ENCODE measurements around the gene SYNJ2.

SYNJ2 gene

GRCh38 chr6:157999168-158000051, 17.7 kb downstream of the SYNJ2 start:
- Histone ChIP-seq H3K4me3 (ENCODE audit: low read length) (no peak overlapping the region), H3K27ac (ENCODE audit: low read depth, low read length) (peak overlapping the region; percentile 6), H3K4me1 (ENCODE audit: control insufficient read depth, insufficient read depth, low read length) (peaks cover 45% of the 10 kb centered on the region), H3K27me3 (ENCODE audit: control insufficient read depth, insufficient read depth, low read length) (no peaks in the 10 kb centered on the region), H3K36me3 (ENCODE audit: control insufficient read depth, insufficient read depth, low read length) (no peaks in the 10 kb centered on the region), H3K9ac (ENCODE audit: low read length) (no peak overlapping the region)

GRCh38 chr6:158000530-158001307, 19.1 kb downstream of the SYNJ2 start:
- peak overlapping the region; percentile 40 for H3K27ac ChIP-seq (ENCODE audit: low read depth, low read length)
- H3K36me3 ChIP-seq (ENCODE audit: control insufficient read depth, insufficient read depth, low read length), result no peaks in the 10 kb centered on the region
- H3K27me3 ChIP-seq (ENCODE audit: control insufficient read depth, insufficient read depth, low read length), result no peaks in the 10 kb centered on the region
- H3K4me1 ChIP-seq (ENCODE audit: control insufficient read depth, insufficient read depth, low read length), result peaks cover 45% of the 10 kb centered on the region
- H3K4me3 ChIP-seq (ENCODE audit: low read length), result no peak overlapping the region
- H3K9ac ChIP-seq (ENCODE audit: low read length), result no peak overlapping the region

- Histone ChIP-seq H3K9ac (ENCODE audit: low read length) (no peak overlapping the region), H3K27me3 (ENCODE audit: control insufficient read depth, insufficient read depth, low read length) (no peaks in the 10 kb centered on the region), H3K36me3 (ENCODE audit: control insufficient read depth, insufficient read depth, low read length) (no peaks in the 10 kb centered on the region), H3K4me3 (ENCODE audit: low read length) (peak overlapping the region; percentile 40), H3K4me1 (ENCODE audit: control insufficient read depth, insufficient read depth, low read length) (peaks cover 45% of the 10 kb centered on the region), H3K27ac (ENCODE audit: low read depth, low read length) (peak overlapping the region; percentile 90)
Observed at GRCh38 chr6:158002249-158002950, 20.7 kb downstream of the SYNJ2 start.

- no peak overlapping the region for H3K9ac ChIP-seq (ENCODE audit: low read length)
- no peaks in the 10 kb centered on the region for H3K36me3 ChIP-seq (ENCODE audit: control insufficient read depth, insufficient read depth, low read length)
- peaks cover 47% of the 10 kb centered on the region for H3K4me1 ChIP-seq (ENCODE audit: control insufficient read depth, insufficient read depth, low read length)
- peak overlapping the region; percentile 40 for H3K4me3 ChIP-seq (ENCODE audit: low read length)
- no peaks in the 10 kb centered on the region for H3K27me3 ChIP-seq (ENCODE audit: control insufficient read depth, insufficient read depth, low read length)
- H3K27ac ChIP-seq (ENCODE audit: low read depth, low read length), result peak overlapping the region; percentile 90
Observed at GRCh38 chr6:158002951-158003853, 21.5 kb downstream of the SYNJ2 start.

GRCh38 chr6:158003910-158004700, 22.4 kb downstream of the SYNJ2 start:
- H3K4me3 ChIP-seq (ENCODE audit: low read length), result peak overlapping the region; percentile 29
- no peaks in the 10 kb centered on the region for H3K27me3 ChIP-seq (ENCODE audit: control insufficient read depth, insufficient read depth, low read length)
- H3K36me3 ChIP-seq (ENCODE audit: control insufficient read depth, insufficient read depth, low read length), result no peaks in the 10 kb centered on the region
- peaks cover 46% of the 10 kb centered on the region for H3K4me1 ChIP-seq (ENCODE audit: control insufficient read depth, insufficient read depth, low read length)
- no peak overlapping the region for H3K9ac ChIP-seq (ENCODE audit: low read length)
- peak overlapping the region; percentile 90 for H3K27ac ChIP-seq (ENCODE audit: low read depth, low read length)

- no peak overlapping the region for H3K4me3 ChIP-seq (ENCODE audit: low read length)
- peak overlapping the region; percentile 90 for H3K27ac ChIP-seq (ENCODE audit: low read depth, low read length)
- H3K9ac ChIP-seq (ENCODE audit: low read length), result no peak overlapping the region
- no peaks in the 10 kb centered on the region for H3K27me3 ChIP-seq (ENCODE audit: control insufficient read depth, insufficient read depth, low read length)
- no peaks in the 10 kb centered on the region for H3K36me3 ChIP-seq (ENCODE audit: control insufficient read depth, insufficient read depth, low read length)
- peaks cover 44% of the 10 kb centered on the region for H3K4me1 ChIP-seq (ENCODE audit: control insufficient read depth, insufficient read depth, low read length)
Observed at GRCh38 chr6:158004701-158005095, 23.0 kb downstream of the SYNJ2 start.

GRCh38 chr6:158005626-158006180, 24.0 kb downstream of the SYNJ2 start:
- H3K4me1 ChIP-seq (ENCODE audit: control insufficient read depth, insufficient read depth, low read length), result peaks cover 39% of the 10 kb centered on the region
- no peak overlapping the region for H3K27ac ChIP-seq (ENCODE audit: low read depth, low read length)

GRCh38 chr6:158006331-158006730, 24.7 kb downstream of the SYNJ2 start:
- no peak overlapping the region for H3K4me3 ChIP-seq (ENCODE audit: low read length)
- no peak overlapping the region for H3K27ac ChIP-seq (ENCODE audit: low read depth, low read length)
- H3K36me3 ChIP-seq (ENCODE audit: control insufficient read depth, insufficient read depth, low read length), result no peaks in the 10 kb centered on the region
- H3K9ac ChIP-seq (ENCODE audit: low read length), result no peak overlapping the region
- no peaks in the 10 kb centered on the region for H3K27me3 ChIP-seq (ENCODE audit: control insufficient read depth, insufficient read depth, low read length)
- H3K4me1 ChIP-seq (ENCODE audit: control insufficient read depth, insufficient read depth, low read length), result peaks cover 39% of the 10 kb centered on the region

More at GRCh38 chr6:158005626-158006180, 24.0 kb downstream of the SYNJ2 start:
- Histone ChIP-seq H3K36me3 (ENCODE audit: control insufficient read depth, insufficient read depth, low read length) (no peaks in the 10 kb centered on the region), H3K27me3 (ENCODE audit: control insufficient read depth, insufficient read depth, low read length) (no peaks in the 10 kb centered on the region), H3K4me3 (ENCODE audit: low read length) (no peak overlapping the region), H3K9ac (ENCODE audit: low read length) (no peak overlapping the region)

GRCh38 chr6:158006821-158007570, 25.3 kb downstream of the SYNJ2 start:
- Histone ChIP-seq H3K4me1 (ENCODE audit: control insufficient read depth, insufficient read depth, low read length) (peaks cover 34% of the 10 kb centered on the region), H3K27ac (ENCODE audit: low read depth, low read length) (no peak overlapping the region), H3K9ac (ENCODE audit: low read length) (no peak overlapping the region), H3K36me3 (ENCODE audit: control insufficient read depth, insufficient read depth, low read length) (no peaks in the 10 kb centered on the region), H3K27me3 (ENCODE audit: control insufficient read depth, insufficient read depth, low read length) (no peaks in the 10 kb centered on the region), H3K4me3 (ENCODE audit: low read length) (no peak overlapping the region)

- Histone ChIP-seq H3K4me3 (ENCODE audit: low read length) (no peak overlapping the region), H3K4me1 (ENCODE audit: control insufficient read depth, insufficient read depth, low read length) (peaks cover 16% of the 10 kb centered on the region), H3K27me3 (ENCODE audit: control insufficient read depth, insufficient read depth, low read length) (no peaks in the 10 kb centered on the region), H3K9ac (ENCODE audit: low read length) (no peak overlapping the region), H3K27ac (ENCODE audit: low read depth, low read length) (no peak overlapping the region), H3K36me3 (ENCODE audit: control insufficient read depth, insufficient read depth, low read length) (no peaks in the 10 kb centered on the region)
Observed at GRCh38 chr6:158008864-158009113, 27.1 kb downstream of the SYNJ2 start.

Measured in rectal smooth muscle tissue (tissue), 1 donor.